HepG2 (cell line): ENCODE data around the gene DRC7. TPM values are rescaled to one million over a fixed set of nuclear protein-coding genes. Genes with fewer than 3 reads are reported as not detected.

Experiments
- ATAC-seq: fragments of 200-7000 bp; cut with Tn5 transposase; 3 replicates; pipeline ENCODE4 v1.9.1; 2020; ENCODE audit warnings: mild to moderate bottlenecking, moderate library complexity
- BruUV-seq: library from RNA; stranded (reverse); fragments of 400-500 nt; replicated peaks from 2 replicates; lab custom pipeline; 2021; lab: Mats Ljungman, UMichigan
- CTCF ChIA-PET: fragments of 300-600 bp; formaldehyde crosslinking; extraction: SDS; loops from one replicate; lab custom pipeline; 2021; ENCODE audit warnings: low total read pairs, inconsistent platforms, low intra/inter-chr PET ratio; lab: Yijun Ruan, JAX
- POLR2A ChIA-PET: fragments of 350-600 bp; sonication (Branson Sonifier 250); formaldehyde crosslinking; loops from one replicate; lab custom pipeline; 2020; ENCODE audit warnings: antibody characterized with exemption, inconsistent platforms; lab: Yijun Ruan, JAX
- DNase-seq: peaks from one replicate; pipeline ENCODE4 v3.0.0-alpha.2; 2015; ENCODE audit warnings: low spot score
- FAIRE-seq: peaks from 3 replicates; lab custom pipeline; 2011; peaks lifted over from hg19 to GRCh38; lab: Jason Lieb, UNC
- H2AFZ ChIP-seq: one replicate; pipeline ENCODE4 v1.6.1; 2011; ENCODE audit warnings: low read length, inconsistent platforms
- H3K27ac ChIP-seq: fragments of 300-600 bp; 3 replicates; pipeline ENCODE4 v1.8.0; 2011; ENCODE audit warnings: mixed run types, mild to moderate bottlenecking, mixed read lengths, low read length, inconsistent platforms; ENCODE audit not compliant: insufficient read depth; ENCODE audit errors: extremely low read length
- H3K27me3 ChIP-seq, 2 experiments: fragments of 200-600 bp in 1 of 2; 2 replicates in 1 of 2; 3 replicates in 1 of 2; pipeline versions ENCODE4 v1.6.0 to v1.8.0; 2011; ENCODE audit warnings: low read length in 2 of 2, mild to moderate bottlenecking in 2 of 2, moderate library complexity in 2 of 2, inconsistent platforms in 1 of 2; ENCODE audit not compliant: insufficient read depth in 2 of 2, control insufficient read depth in 1 of 2
- H3K36me3 ChIP-seq, 2 experiments: fragments of 200-600 bp in 1 of 2; replicated peaks in 1 of 2; 2 replicates in 1 of 2; 3 replicates in 1 of 2; pipeline versions ENCODE4 v1.5.1 to v1.8.0; 2011; ENCODE audit warnings: low read length in 2 of 2, inconsistent platforms in 1 of 2; ENCODE audit not compliant: insufficient read depth in 2 of 2, control insufficient read depth in 1 of 2
- H3K4me1 ChIP-seq: 2 replicates; pipeline ENCODE4 v1.5.1; 2012; ENCODE audit warnings: low read length, inconsistent platforms; ENCODE audit not compliant: insufficient read depth
- H3K4me2 ChIP-seq: 2 replicates; pipeline ENCODE4 v1.6.0; 2011; ENCODE audit warnings: low read depth, low read length, inconsistent platforms
- H3K4me3 ChIP-seq, 3 experiments: fragments of 200-600 bp in 1 of 3; sonication (generic), shearing (Covaris generic) in 1 of 3; replicated peaks in 1 of 3; 2 replicates each; pipeline ENCODE4 v1.5.1; 2011 to 2016; ENCODE audit warnings: low read length in 3 of 3, inconsistent platforms in 2 of 3, low read depth in 2 of 3, mild to moderate bottlenecking in 2 of 3, control low read depth in 1 of 3, mixed read lengths in 1 of 3; ENCODE audit not compliant: insufficient read depth in 1 of 3
- H3K79me2 ChIP-seq: one replicate; pipeline ENCODE4 v1.6.1; 2011; ENCODE audit warnings: low read length, inconsistent platforms; ENCODE audit not compliant: insufficient read depth
- H3K9ac ChIP-seq: 2 replicates; pipeline ENCODE4 v1.6.0; 2011; ENCODE audit warnings: mild to moderate bottlenecking, low read depth, low read length, inconsistent platforms; ENCODE audit not compliant: insufficient read depth
- H3K9me3 ChIP-seq: 2 replicates; pipeline ENCODE4 v1.5.1; 2012; ENCODE audit warnings: mild to moderate bottlenecking, low read length
- H4K20me1 ChIP-seq: 2 replicates; pipeline ENCODE4 v1.6.0; 2011; ENCODE audit warnings: inconsistent platforms, mild to moderate bottlenecking, low read length, moderate library complexity; ENCODE audit not compliant: insufficient read depth
- DBP ChIP-seq: sonication (generic); formaldehyde crosslinking; IDR thresholded peaks from 2 replicates; pipeline ENCODE4 v1.4.0; 2020; ENCODE audit warnings: missing genetic modification reagents; ENCODE audit errors: not compliant biosample characterization
- FOXK1 ChIP-seq: sonication (generic); formaldehyde crosslinking; IDR thresholded peaks from 2 replicates; pipeline ENCODE4 v1.4.0; 2020; ENCODE audit warnings: low read depth, missing genetic modification reagents, borderline replicate concordance
- IKZF1 ChIP-seq: fragments of 450-650 bp; IDR thresholded peaks from 2 replicates; pipeline ENCODE4 v1.7.1; 2016
- NONO ChIP-seq, 2 experiments: fragments of 450-650 bp in 1 of 2; sonication (generic) in 1 of 2; formaldehyde crosslinking in 1 of 2; IDR thresholded peaks in 1 of 2; conservative IDR thresholded peaks in 1 of 2; 2 replicates each; pipeline versions ENCODE4 v1.6.1 to v1.8.0; 2017 to 2022; ENCODE audit warnings: mild to moderate bottlenecking in 1 of 2, missing genetic modification reagents in 1 of 2, moderate library complexity in 1 of 2
- SRSF4 ChIP-seq: fragments of 200-400 bp; formaldehyde crosslinking; IDR thresholded peaks from one replicate; pipeline ENCODE4 v1.6.1; 2018; ENCODE audit warnings: mild to moderate bottlenecking, low read depth, low read length, moderate library complexity; ENCODE audit not compliant: poor library complexity, severe bottlenecking
- ZNF235 ChIP-seq: sonication (generic); formaldehyde crosslinking; IDR thresholded peaks from 2 replicates; pipeline ENCODE4 v1.8.1; 2023; ENCODE audit warnings: mild to moderate bottlenecking, missing genetic modification reagents, borderline replicate concordance
- ZNF552 ChIP-seq: sonication (generic); formaldehyde crosslinking; IDR thresholded peaks from 2 replicates; pipeline ENCODE4 v1.9.0; 2022; ENCODE audit warnings: missing genetic modification reagents, mild to moderate bottlenecking, borderline replicate concordance
- ZNF567 ChIP-seq: sonication (generic); formaldehyde crosslinking; IDR thresholded peaks from 2 replicates; pipeline ENCODE4 v1.8.1; 2023; ENCODE audit warnings: mild to moderate bottlenecking, missing genetic modification reagents, borderline replicate concordance
- ZNF644 ChIP-seq: IDR thresholded peaks from 2 replicates; pipeline ENCODE4 v1.6.1; 2016; ENCODE audit warnings: low read depth
- WGBS: methylation state at CpG from one replicate; pipeline ENCODE4 v1.1.6; 2017; ENCODE audit warnings: low lambda C conversion rate; 5-methylcytosine and 5-hydroxymethylcytosine counted together
- in situ Hi-C: cut with HindIII; loops from 2 replicates; pipeline ENCODE4 v1.10.0; 2017; ENCODE audit warnings: low pct_unique_long_range_greater_than_20kb; ENCODE audit not compliant: extremely low pct_ligation_motif_present
- intact Hi-C: fragments of 100-400 bp; cut with micrococcal nuclease; formaldehyde crosslinking; loops from one replicate; pipeline ENCODE4 v1.10.0; 2022; ENCODE audit not compliant: unreplicated experiment
- polyA plus RNA-seq, 8 experiments: library from polyadenylated mRNA; depleted of rRNA in 3 of 8; stranded (reverse) in 7 of 8; unstranded in 1 of 8; fragments of >200 nt; fragmentation: Illumina TruSeq in 4 of 8; extraction: Trizol in 4 of 8; gene quantifications; 2 replicates each; pipeline versions ENCODE4 v1.2.1 to v1.2.3, GENCODE V29; 2011 to 2016; ENCODE audit warnings: low read depth in 4 of 8, missing spikeins in 1 of 8, mixed read lengths in 1 of 8; ENCODE audit not compliant: insufficient read depth in 1 of 8
- total RNA-seq, 5 experiments: library from RNA; depleted of rRNA; stranded (reverse); fragments of >200 nt; fragmentation: Illumina TruSeq; extraction: Trizol; gene quantifications; 2 replicates each; pipeline ENCODE4 v1.2.3, GENCODE V29; 2016; ENCODE audit warnings: low read depth in 1 of 5

DRC7 gene
- total and polyA plus RNA-seq, 2 of the 13 experiments (the other 11 are each of a cell fraction or from before 2014, with no cell fraction given): 2.7 to 3.4 TPM

DNA sequence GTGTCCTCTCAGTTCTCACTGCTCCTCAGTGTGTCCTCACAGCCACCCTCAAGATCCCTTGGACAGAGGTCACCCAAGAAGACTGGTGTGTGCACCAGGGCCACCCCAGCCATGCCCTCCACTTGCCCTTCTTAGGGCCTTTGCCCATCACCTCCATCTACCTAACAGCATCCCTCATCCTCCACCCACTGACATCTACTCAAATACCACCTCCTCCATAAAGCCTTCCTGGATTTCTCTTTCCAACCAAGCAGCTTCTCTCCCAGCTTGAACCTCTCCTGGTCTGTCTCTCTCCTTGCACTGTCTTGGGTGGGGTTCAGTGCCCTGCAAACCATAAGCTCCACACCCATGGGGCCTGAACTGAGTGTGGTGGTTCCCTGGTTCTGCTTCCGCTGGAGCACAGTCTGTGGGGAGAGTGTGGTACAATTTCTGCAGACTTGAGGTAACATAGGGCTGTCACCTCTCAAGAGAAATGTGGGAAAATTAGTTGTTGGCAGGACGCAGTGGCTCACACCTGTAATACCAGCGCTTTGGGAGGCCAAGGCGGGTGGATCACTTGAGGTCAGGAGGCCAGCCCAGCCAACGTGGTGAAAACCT, 55.3 kb downstream of the DRC7 start:
- ATAC-seq: no peak
- no TSS peak for BruUV-seq
- Histone ChIP-seq H2AFZ (no peak overlapping the region), H3K4me2 (no peak overlapping the region), H3K79me2 (no peaks in the 10 kb centered on the region), H3K4me3 (no peak overlapping the region), H3K27me3 (no peaks in the 10 kb centered on the region), H3K27ac (no peak overlapping the region), H3K9ac (no peak overlapping the region), H4K20me1 (no peaks in the 10 kb centered on the region), H3K9me3 (no peaks in the 10 kb centered on the region), H3K36me3 (peaks cover 15 to 17% of the 10 kb centered on the region in 2 experiments; a peak in 3 of 5 replicates), H3K4me1 (no peaks in the 10 kb centered on the region)
- intact Hi-C loops: no loop called here
- in situ Hi-C loops: no loop called here
- no peak for FAIRE-seq
- ChIA-PET CTCF (no interaction called here), POLR2A (no interaction called here)
- 89% methylated on average over 5 of the region's 5 CpGs for WGBS
- DNase-seq: no peak
- no peak for TF ChIP-seq ZNF567 (CRISPR knock-in tag)
- TF ChIP-seq, all 625 proteins: peak for 0

DNA sequence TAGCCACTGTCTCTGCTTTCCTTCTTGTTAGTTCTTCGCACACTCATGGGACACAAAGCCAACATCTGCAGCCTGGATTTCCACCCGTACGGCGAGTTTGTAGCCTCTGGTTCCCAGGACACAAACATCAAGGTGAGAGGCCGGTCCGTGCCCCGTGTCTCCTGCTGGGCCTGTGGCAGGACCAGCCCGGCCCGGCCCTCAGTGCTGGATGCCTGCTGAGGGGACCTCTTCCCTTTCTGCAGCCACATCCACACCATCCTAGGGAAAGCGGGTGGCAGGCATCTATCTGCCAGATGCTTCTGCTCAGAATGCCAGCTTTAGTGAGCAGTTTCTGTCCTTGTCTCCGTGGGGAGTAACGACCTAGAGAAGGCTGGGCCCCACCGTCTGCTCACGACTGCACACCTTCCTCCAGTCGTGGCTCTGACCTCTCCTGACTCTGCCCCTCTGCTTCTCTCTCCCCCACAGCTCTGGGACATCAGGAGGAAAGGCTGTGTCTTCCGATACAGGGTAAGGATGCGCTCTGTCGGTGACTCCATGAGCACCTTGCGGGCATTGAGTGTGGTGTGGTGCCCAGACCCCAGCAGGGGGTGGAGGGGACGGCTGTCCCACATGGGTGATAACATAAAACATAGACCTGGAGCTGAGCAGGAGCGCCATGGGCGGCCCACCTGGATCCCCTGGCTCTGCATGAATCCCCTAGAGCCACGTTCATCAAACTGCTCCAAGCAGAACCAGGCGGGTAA, 56.4 kb downstream of the DRC7 start:
- peaks cover 21 to 24% of the 10 kb centered on the region in 2 experiments; a peak in 4 of 5 replicates for H3K36me3 ChIP-seq
- no peaks in the 10 kb centered on the region for H4K20me1 ChIP-seq
- POLR2A ChIA-PET: no interaction called here
- no peaks in the 10 kb centered on the region for H3K27me3 ChIP-seq
- H3K4me3 ChIP-seq: no peak overlapping the region
- ATAC-seq: no peak
- BruUV-seq: no TSS peak
- no peak overlapping the region for H2AFZ ChIP-seq
- TF ChIP-seq DBP (CRISPR knock-in tag) (no peak), ZNF235 (CRISPR knock-in tag) (no peak), SRSF4 (no peak), NONO (IDR thresholded peaks at IDR 0.05) (no peak), NONO (CRISPR knock-in tag; conservative IDR thresholded peaks at IDR 0.05) (no peak), IKZF1 (no peak), ZNF552 (CRISPR knock-in tag) (no peak), FOXK1 (CRISPR knock-in tag) (no peak), ZNF644 (CRISPR knock-in tag) (no peak)
- TF ChIP-seq, all 625 proteins: peak for 0
- FAIRE-seq (no peak), DNase-seq (no peak)
- H3K9me3 ChIP-seq: no peaks in the 10 kb centered on the region
- CTCF ChIA-PET: no interaction called here
- H3K79me2 ChIP-seq: no peaks in the 10 kb centered on the region
- no peak overlapping the region for H3K4me2 ChIP-seq
- 95% methylated on average over 24 of the region's 24 CpGs for WGBS
- intact Hi-C loops: no loop called here
- no peaks in the 10 kb centered on the region for H3K4me1 ChIP-seq
- H3K9ac ChIP-seq: no peak overlapping the region
- in situ Hi-C loops: no loop called here
- H3K27ac ChIP-seq: no peak overlapping the region
